H1 (cell line): ENCODE measurements around the gene SLC35F1. TPM values are rescaled to one million over a fixed set of nuclear protein-coding genes. Genes with fewer than 3 reads are reported as not detected.

Experiments
- CBX5 ChIP-seq: fragments of 300-800, 300-1000 bp; sonication (generic); IDR thresholded peaks from 2 replicates; pipeline ENCODE4 v1.7.1; 2016; ENCODE audit warnings: antibody characterized with exemption, low read length, low read depth
- CBX8 ChIP-seq: fragments of 300-800, 300-1000 bp; sonication (generic); IDR thresholded peaks from 2 replicates; pipeline ENCODE4 v1.7.1; 2016; ENCODE audit warnings: low read depth, low read length, borderline replicate concordance
- CTBP2 ChIP-seq: IDR thresholded peaks from 2 replicates; pipeline ENCODE4 v1.7.0; 2011; ENCODE audit warnings: borderline replicate concordance, mild to moderate bottlenecking, moderate library complexity, mixed read lengths, low read length; ENCODE audit not compliant: insufficient read depth, insufficient read length
- FOSL1 ChIP-seq: IDR thresholded peaks from 2 replicates; pipeline ENCODE4 v1.6.1; 2011; ENCODE audit warnings: mild to moderate bottlenecking, low read depth, low read length, moderate library complexity; ENCODE audit not compliant: insufficient read depth
- KDM5A ChIP-seq: fragments of 200-600 bp; IDR thresholded peaks from 2 replicates; pipeline ENCODE4 v1.7.1; 2012; ENCODE audit warnings: mild to moderate bottlenecking, low read length, inconsistent platforms, mixed read lengths
- PHF8 ChIP-seq: fragments of 200-600 bp; sonication (generic); conservative IDR thresholded peaks from 2 replicates; pipeline ENCODE4 v1.7.1; 2012; ENCODE audit warnings: low read depth, mild to moderate bottlenecking, inconsistent platforms, low read length, moderate library complexity
- RFX5 ChIP-seq: IDR thresholded peaks from 2 replicates; pipeline ENCODE4 v1.6.1; 2011; ENCODE audit warnings: low read depth, low read length, improper control_type of control experiment, borderline replicate concordance
- TCF12 ChIP-seq: IDR thresholded peaks from 2 replicates; pipeline ENCODE4 v1.6.1; 2011; ENCODE audit warnings: low read depth, mild to moderate bottlenecking, low read length
- polyA plus RNA-seq, 7 experiments: library from polyadenylated mRNA; depleted of rRNA in 3 of 7; stranded (reverse) in 5 of 7; unstranded in 2 of 7; fragments of >200 nt in 5 of 7; fragments of 200-250 nt in 2 of 7; gene quantifications; 1 replicate in 5 of 7; 2 replicates in 1 of 7; 4 replicates in 1 of 7; pipeline versions ENCODE4 v1.2.1 to v1.2.3, GENCODE V29; 2011 to 2013; ENCODE audit warnings: missing spikeins in 2 of 7, mixed read lengths in 2 of 7
- total RNA-seq: library from RNA; stranded (reverse); fragmentation: NEBNext Ultra II Directional; extraction: Animal tissue kit (Norgen Biotek cat#: 25700); gene quantifications from 2 replicates; pipeline ENCODE4 v1.2.1, GENCODE V29; 2021
- TF ChIP-seq, protein P1 (sequence below): fragments of 300-600 bp; sonication (generic); IDR thresholded peaks from 2 replicates; pipeline ENCODE4 v1.7.1; 2012; ENCODE audit warnings: low read length, moderate library complexity, mild to moderate bottlenecking, inconsistent platforms; ENCODE audit not compliant: insufficient replicate concordance

SLC35F1 gene
- total and polyA plus RNA-seq, 2 of the 8 experiments (the other 6 are each of a cell fraction or from before 2014, with no cell fraction given): 7.0 to 10.0 TPM

DNA sequence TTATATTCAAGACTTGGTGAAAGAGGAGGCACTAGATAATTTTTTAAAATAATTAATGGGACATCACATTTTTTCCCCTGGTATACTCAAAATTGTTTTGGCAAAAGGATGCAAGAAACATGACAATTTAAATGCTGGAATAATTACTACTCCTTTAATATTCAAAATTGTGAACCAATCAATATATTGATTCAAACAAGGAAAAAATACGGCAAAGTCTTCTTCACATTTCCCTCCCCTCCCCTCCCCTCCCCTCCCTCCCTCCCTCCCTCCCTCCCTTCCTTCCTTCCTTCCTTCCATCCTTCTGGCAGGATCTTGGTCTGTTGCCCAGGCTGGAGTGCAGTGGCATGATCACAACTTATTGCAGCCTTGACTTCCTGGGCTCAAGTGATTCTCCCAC, 4.1 kb downstream of the SLC35F1 start (continued):
- TF ChIP-seq, protein P1, sequence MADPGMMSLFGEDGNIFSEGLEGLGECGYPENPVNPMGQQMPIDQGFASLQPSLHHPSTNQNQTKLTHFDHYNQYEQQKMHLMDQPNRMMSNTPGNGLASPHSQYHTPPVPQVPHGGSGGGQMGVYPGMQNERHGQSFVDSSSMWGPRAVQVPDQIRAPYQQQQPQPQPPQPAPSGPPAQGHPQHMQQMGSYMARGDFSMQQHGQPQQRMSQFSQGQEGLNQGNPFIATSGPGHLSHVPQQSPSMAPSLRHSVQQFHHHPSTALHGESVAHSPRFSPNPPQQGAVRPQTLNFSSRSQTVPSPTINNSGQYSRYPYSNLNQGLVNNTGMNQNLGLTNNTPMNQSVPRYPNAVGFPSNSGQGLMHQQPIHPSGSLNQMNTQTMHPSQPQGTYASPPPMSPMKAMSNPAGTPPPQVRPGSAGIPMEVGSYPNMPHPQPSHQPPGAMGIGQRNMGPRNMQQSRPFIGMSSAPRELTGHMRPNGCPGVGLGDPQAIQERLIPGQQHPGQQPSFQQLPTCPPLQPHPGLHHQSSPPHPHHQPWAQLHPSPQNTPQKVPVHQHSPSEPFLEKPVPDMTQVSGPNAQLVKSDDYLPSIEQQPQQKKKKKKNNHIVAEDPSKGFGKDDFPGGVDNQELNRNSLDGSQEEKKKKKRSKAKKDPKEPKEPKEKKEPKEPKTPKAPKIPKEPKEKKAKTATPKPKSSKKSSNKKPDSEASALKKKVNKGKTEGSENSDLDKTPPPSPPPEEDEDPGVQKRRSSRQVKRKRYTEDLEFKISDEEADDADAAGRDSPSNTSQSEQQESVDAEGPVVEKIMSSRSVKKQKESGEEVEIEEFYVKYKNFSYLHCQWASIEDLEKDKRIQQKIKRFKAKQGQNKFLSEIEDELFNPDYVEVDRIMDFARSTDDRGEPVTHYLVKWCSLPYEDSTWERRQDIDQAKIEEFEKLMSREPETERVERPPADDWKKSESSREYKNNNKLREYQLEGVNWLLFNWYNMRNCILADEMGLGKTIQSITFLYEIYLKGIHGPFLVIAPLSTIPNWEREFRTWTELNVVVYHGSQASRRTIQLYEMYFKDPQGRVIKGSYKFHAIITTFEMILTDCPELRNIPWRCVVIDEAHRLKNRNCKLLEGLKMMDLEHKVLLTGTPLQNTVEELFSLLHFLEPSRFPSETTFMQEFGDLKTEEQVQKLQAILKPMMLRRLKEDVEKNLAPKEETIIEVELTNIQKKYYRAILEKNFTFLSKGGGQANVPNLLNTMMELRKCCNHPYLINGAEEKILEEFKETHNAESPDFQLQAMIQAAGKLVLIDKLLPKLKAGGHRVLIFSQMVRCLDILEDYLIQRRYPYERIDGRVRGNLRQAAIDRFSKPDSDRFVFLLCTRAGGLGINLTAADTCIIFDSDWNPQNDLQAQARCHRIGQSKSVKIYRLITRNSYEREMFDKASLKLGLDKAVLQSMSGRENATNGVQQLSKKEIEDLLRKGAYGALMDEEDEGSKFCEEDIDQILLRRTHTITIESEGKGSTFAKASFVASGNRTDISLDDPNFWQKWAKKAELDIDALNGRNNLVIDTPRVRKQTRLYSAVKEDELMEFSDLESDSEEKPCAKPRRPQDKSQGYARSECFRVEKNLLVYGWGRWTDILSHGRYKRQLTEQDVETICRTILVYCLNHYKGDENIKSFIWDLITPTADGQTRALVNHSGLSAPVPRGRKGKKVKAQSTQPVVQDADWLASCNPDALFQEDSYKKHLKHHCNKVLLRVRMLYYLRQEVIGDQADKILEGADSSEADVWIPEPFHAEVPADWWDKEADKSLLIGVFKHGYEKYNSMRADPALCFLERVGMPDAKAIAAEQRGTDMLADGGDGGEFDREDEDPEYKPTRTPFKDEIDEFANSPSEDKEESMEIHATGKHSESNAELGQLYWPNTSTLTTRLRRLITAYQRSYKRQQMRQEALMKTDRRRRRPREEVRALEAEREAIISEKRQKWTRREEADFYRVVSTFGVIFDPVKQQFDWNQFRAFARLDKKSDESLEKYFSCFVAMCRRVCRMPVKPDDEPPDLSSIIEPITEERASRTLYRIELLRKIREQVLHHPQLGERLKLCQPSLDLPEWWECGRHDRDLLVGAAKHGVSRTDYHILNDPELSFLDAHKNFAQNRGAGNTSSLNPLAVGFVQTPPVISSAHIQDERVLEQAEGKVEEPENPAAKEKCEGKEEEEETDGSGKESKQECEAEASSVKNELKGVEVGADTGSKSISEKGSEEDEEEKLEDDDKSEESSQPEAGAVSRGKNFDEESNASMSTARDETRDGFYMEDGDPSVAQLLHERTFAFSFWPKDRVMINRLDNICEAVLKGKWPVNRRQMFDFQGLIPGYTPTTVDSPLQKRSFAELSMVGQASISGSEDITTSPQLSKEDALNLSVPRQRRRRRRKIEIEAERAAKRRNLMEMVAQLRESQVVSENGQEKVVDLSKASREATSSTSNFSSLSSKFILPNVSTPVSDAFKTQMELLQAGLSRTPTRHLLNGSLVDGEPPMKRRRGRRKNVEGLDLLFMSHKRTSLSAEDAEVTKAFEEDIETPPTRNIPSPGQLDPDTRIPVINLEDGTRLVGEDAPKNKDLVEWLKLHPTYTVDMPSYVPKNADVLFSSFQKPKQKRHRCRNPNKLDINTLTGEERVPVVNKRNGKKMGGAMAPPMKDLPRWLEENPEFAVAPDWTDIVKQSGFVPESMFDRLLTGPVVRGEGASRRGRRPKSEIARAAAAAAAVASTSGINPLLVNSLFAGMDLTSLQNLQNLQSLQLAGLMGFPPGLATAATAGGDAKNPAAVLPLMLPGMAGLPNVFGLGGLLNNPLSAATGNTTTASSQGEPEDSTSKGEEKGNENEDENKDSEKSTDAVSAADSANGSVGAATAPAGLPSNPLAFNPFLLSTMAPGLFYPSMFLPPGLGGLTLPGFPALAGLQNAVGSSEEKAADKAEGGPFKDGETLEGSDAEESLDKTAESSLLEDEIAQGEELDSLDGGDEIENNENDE: no peak
- TF ChIP-seq CTBP2 (no peak), RFX5 (no peak), PHF8 (no peak), FOSL1 (no peak), TCF12 (no peak), CBX5 (no peak), CBX8 (no peak), KDM5A (no peak)
